ENCODE data around the gene MAGEA3.

GRCh38 chrX:152656087-152656486 lies 42.5 kb upstream of the MAGEA3 start:
- TF ChIP-seq EZH2 (IDR thresholded peaks at IDR 0.05) (no peak), POLR2AphosphoS5 (IDR thresholded peaks at IDR 0.05; ENCODE audit: borderline replicate concordance, low read depth, low read length) (no peak), FOXP2 (optimal IDR thresholded peaks at IDR 0.05; ENCODE audit: control extremely low read depth, extremely low read length, insufficient read depth) (no peak)

All from SK-N-MC (cell line).